Caco-2 (cell line): ENCODE results near the gene KCNG1. TPM values are rescaled to one million over a fixed set of nuclear protein-coding genes. Genes with fewer than 3 reads are reported as not detected.
A peak's percentile ranks its signal among the peaks of the same experiment; 100 is the strongest.

Experiments used
- BruUV-seq: library from RNA; stranded (reverse); fragments of 400-500 nt; replicated peaks from 2 replicates; lab custom pipeline; 2021; lab: Mats Ljungman, UMichigan
- CTCF ChIA-PET: fragments of 300-600 bp; sonication (Branson Sonifier 250); formaldehyde crosslinking; loops from one replicate; lab custom pipeline; 2022; ENCODE audit warnings: antibody characterized with exemption; lab: Charles Lee
- POLR2A ChIA-PET: fragments of 300-600 bp; sonication (Branson Sonifier 250); formaldehyde crosslinking; loops from one replicate; lab custom pipeline; 2022; ENCODE audit warnings: antibody characterized with exemption; lab: Charles Lee
- DNase-seq, 2 experiments: peaks; one replicate each; pipeline versions ENCODE4 v3.0.0 to v3.0.0-alpha.2; 2020 to 2022
- H3K27me3 ChIP-seq: replicated peaks from 2 replicates; pipeline ENCODE4 v1.6.0; 2011; ENCODE audit warnings: low read length; ENCODE audit not compliant: control insufficient read depth, insufficient read depth
- H3K36me3 ChIP-seq: 2 replicates; pipeline ENCODE4 v1.5.1; 2011; ENCODE audit warnings: low read length; ENCODE audit not compliant: control insufficient read depth, insufficient read depth
- H3K4me1 ChIP-seq: fragments of 250-450 bp; sonication (Bioruptor Pico); 2 replicates; pipeline ENCODE4 v1.5.1; 2020; ENCODE audit warnings: mild to moderate bottlenecking
- H3K4me3 ChIP-seq: 2 replicates; pipeline ENCODE4 v1.5.1; 2011; ENCODE audit warnings: low read depth, mild to moderate bottlenecking, control low read depth, low read length
- H3K9me3 ChIP-seq: fragments of 250-450 bp; sonication (Bioruptor Pico); 2 replicates; pipeline ENCODE4 v1.5.1; 2020; ENCODE audit warnings: mild to moderate bottlenecking, moderate library complexity
- H3K27ac Mint-ChIP-seq: one replicate; pipeline ENCODE4 v1.8.0; 2022; ENCODE audit warnings: mixed read lengths; ENCODE audit not compliant: unreplicated experiment
- H3K27me3 Mint-ChIP-seq: one replicate; pipeline ENCODE4 v1.8.0; 2022; ENCODE audit warnings: mixed read lengths; ENCODE audit not compliant: insufficient read depth, unreplicated experiment
- H3K36me3 Mint-ChIP-seq: one replicate; pipeline ENCODE4 v1.8.0; 2022; ENCODE audit warnings: mild to moderate bottlenecking, mixed read lengths; ENCODE audit not compliant: insufficient read depth, unreplicated experiment
- H3K4me1 Mint-ChIP-seq: one replicate; pipeline ENCODE4 v1.8.0; 2022; ENCODE audit warnings: low read depth, mixed read lengths; ENCODE audit not compliant: unreplicated experiment
- H3K4me3 Mint-ChIP-seq: one replicate; pipeline ENCODE4 v1.8.0; 2022; ENCODE audit warnings: mild to moderate bottlenecking, moderate library complexity, mixed read lengths; ENCODE audit not compliant: unreplicated experiment
- H3K9me3 Mint-ChIP-seq: one replicate; pipeline ENCODE4 v1.8.0; 2022; ENCODE audit warnings: mixed read lengths; ENCODE audit not compliant: unreplicated experiment
- intact Hi-C: fragments of 100-400 bp; cut with micrococcal nuclease; formaldehyde crosslinking; loops from one replicate; pipeline ENCODE4 v1.10.0; 2022; ENCODE audit not compliant: unreplicated experiment
- total RNA-seq: library from RNA; stranded (reverse); gene quantifications from 2 replicates; pipeline ENCODE4 v1.2.3, GENCODE V29; 2022
- TF ChIP-seq, protein P1 (sequence below), 2 experiments: fragments of 200-600 bp in 1 of 2; IDR thresholded peaks; 1 replicate in 1 of 2; 2 replicates in 1 of 2; pipeline versions ENCODE4 v1.5.1 to v1.8.0; 2011 to 2022; ENCODE audit warnings: antibody characterized with exemption in 1 of 2, control low read depth in 1 of 2, inconsistent platforms in 1 of 2, low read depth in 1 of 2, low read length in 1 of 2, mild to moderate bottlenecking in 1 of 2, moderate library complexity in 1 of 2; ENCODE audit not compliant: insufficient read depth in 1 of 2, severe bottlenecking in 1 of 2, unreplicated experiment in 1 of 2

KCNG1 gene
- total RNA-seq, 1 experiment from 2014 or later: 1.5 TPM

DNA sequence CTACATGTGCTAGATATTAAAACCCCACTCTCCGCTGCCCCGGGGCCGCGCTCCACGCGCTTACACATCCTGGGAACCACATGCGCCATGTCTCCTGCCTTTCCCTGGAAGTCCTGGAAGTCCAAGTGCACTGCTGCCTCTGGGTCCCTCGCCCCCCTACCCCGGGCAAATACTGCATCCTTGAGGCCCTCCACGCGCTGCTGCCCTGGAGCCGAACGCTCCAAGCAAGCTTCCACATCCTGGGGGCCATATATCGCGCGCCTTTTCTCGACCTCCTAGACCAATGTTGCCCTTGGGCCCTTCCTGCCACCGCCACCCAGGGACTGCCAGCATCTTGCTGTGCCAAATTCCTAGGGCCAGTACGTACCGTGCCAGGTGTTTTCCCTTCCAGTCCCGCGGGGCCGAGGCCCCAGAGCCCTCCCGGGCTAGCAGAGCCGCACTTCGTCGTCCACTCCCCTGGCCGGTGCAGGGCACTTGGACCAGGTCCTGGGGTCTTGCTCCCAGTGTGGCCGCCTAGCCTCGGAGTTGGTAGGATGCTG lies 779 bp upstream of the KCNG1 start:
- Mint-ChIP-seq H3K27ac (no peak overlapping the region), H3K27me3 (peaks cover 42% of the 10 kb centered on the region), H3K9me3 (no peaks in the 10 kb centered on the region), H3K4me3 (peak overlapping the region; percentile 64), H3K4me1 (peaks cover 7% of the 10 kb centered on the region), H3K36me3 (no peaks in the 10 kb centered on the region)
- H3K4me3 ChIP-seq: peak overlapping the region; percentile 48
- BruUV-seq: no TSS peak
- no peaks in the 10 kb centered on the region for H3K9me3 ChIP-seq
- H3K36me3 ChIP-seq: no peaks in the 10 kb centered on the region
- ChIA-PET POLR2A (no interaction called here), CTCF (interaction anchor here (0.7 kb wide), 1 partner anchor 255 kb away, joined by 3 read pairs; no protein-coding TSS in a partner anchor)
- DNase-seq: no peak
- TF ChIP-seq, protein P1, sequence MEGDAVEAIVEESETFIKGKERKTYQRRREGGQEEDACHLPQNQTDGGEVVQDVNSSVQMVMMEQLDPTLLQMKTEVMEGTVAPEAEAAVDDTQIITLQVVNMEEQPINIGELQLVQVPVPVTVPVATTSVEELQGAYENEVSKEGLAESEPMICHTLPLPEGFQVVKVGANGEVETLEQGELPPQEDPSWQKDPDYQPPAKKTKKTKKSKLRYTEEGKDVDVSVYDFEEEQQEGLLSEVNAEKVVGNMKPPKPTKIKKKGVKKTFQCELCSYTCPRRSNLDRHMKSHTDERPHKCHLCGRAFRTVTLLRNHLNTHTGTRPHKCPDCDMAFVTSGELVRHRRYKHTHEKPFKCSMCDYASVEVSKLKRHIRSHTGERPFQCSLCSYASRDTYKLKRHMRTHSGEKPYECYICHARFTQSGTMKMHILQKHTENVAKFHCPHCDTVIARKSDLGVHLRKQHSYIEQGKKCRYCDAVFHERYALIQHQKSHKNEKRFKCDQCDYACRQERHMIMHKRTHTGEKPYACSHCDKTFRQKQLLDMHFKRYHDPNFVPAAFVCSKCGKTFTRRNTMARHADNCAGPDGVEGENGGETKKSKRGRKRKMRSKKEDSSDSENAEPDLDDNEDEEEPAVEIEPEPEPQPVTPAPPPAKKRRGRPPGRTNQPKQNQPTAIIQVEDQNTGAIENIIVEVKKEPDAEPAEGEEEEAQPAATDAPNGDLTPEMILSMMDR (IDR thresholded peaks at IDR 0.05; ENCODE audit: insufficient read depth in 1 of 2, low read depth in 1 of 2, low read length in 1 of 2, severe bottlenecking in 1 of 2, unreplicated experiment in 1 of 2): no peak
- H3K4me1 ChIP-seq: peaks cover 13% of the 10 kb centered on the region; the same call in 1 of the 2 replicates
- H3K27me3 ChIP-seq: peaks cover 15% of the 10 kb centered on the region
- intact Hi-C loops: no loop called here

- intact Hi-C loops: no loop called here
- TF ChIP-seq, protein P1 (IDR thresholded peaks at IDR 0.05; ENCODE audit: insufficient read depth in 1 of 2, low read depth in 1 of 2, low read length in 1 of 2, severe bottlenecking in 1 of 2, unreplicated experiment in 1 of 2): no peak
- H3K27me3 Mint-ChIP-seq: peaks cover 31% of the 10 kb centered on the region
- ChIA-PET POLR2A (interaction anchor here (0.6 kb wide), 1 partner anchor 101 kb away, joined by 5 read pairs; no protein-coding TSS in a partner anchor), CTCF (interaction anchor here (0.6 kb wide), 1 partner anchor 329 kb away, joined by 4 read pairs; no protein-coding TSS in a partner anchor)
- no peaks in the 10 kb centered on the region for H3K9me3 ChIP-seq
- DNase-seq: no peak
- H3K4me1 ChIP-seq: peaks cover 13% of the 10 kb centered on the region; the same call in 1 of the 2 replicates
- BruUV-seq: no TSS peak
- H3K27me3 ChIP-seq: peaks cover 14% of the 10 kb centered on the region
- H3K27ac Mint-ChIP-seq: no peak overlapping the region
- H3K4me3 ChIP-seq: peak overlapping the region; percentile 48
- H3K4me3 Mint-ChIP-seq: peak overlapping the region; percentile 30
- no peaks in the 10 kb centered on the region for H3K36me3 ChIP-seq
- no peaks in the 10 kb centered on the region for H3K36me3 Mint-ChIP-seq
- H3K9me3 Mint-ChIP-seq: no peaks in the 10 kb centered on the region
- H3K4me1 Mint-ChIP-seq: peaks cover 7% of the 10 kb centered on the region
These were observed 592 bp downstream of the KCNG1 start for GRCh38 chr20:51022227-51022802.

GRCh38 chr20:51021067-51022025 lies 1.6 kb downstream of the KCNG1 start:
- no peak overlapping the region for H3K27ac Mint-ChIP-seq
- peak overlapping the region; percentile 30 for H3K4me3 Mint-ChIP-seq
- Histone ChIP-seq H3K4me3 (no peak overlapping the region), H3K9me3 (no peaks in the 10 kb centered on the region), H3K36me3 (no peaks in the 10 kb centered on the region), H3K4me1 (peaks cover 13% of the 10 kb centered on the region; the same call in 1 of the 2 replicates), H3K27me3 (peaks cover 14% of the 10 kb centered on the region)
- H3K27me3 Mint-ChIP-seq: peaks cover 31% of the 10 kb centered on the region
- ChIA-PET CTCF (interaction anchor here (0.6 to 1.9 kb wide), 3 partner anchors 34 to 330 kb away, joined by 4 to 7 read pairs (median 4); no protein-coding TSS in a partner anchor), POLR2A (interaction anchor here (0.6 kb wide), 1 partner anchor 102 kb away, joined by 5 read pairs; no protein-coding TSS in a partner anchor)
- intact Hi-C loops: no loop called here
- TF ChIP-seq, protein P1 (IDR thresholded peaks at IDR 0.05; ENCODE audit: insufficient read depth in 1 of 2, low read depth in 1 of 2, low read length in 1 of 2, severe bottlenecking in 1 of 2, unreplicated experiment in 1 of 2): no peak
- H3K4me1 Mint-ChIP-seq: peaks cover 7% of the 10 kb centered on the region
- BruUV-seq: TSS peak; percentile 31
- no peak for DNase-seq
- no peaks in the 10 kb centered on the region for H3K9me3 Mint-ChIP-seq
- H3K36me3 Mint-ChIP-seq: no peaks in the 10 kb centered on the region
